Measurements from ENCODE around the gene SHISA5.

SHISA5 gene

GRCh38 chr3:48467110-48467454, 36.9 kb downstream of the SHISA5 start:
- no peaks in the 10 kb centered on the region for H3K9me3 ChIP-seq (ENCODE audit: severe bottlenecking)
- no peak for ATAC-seq (ENCODE audit: low read depth)
- peaks cover 29% of the 10 kb centered on the region for H3K36me3 ChIP-seq (ENCODE audit: low read depth)
- no peaks in the 10 kb centered on the region for H3K27me3 ChIP-seq (ENCODE audit: insufficient read depth, poor library complexity, severe bottlenecking)
- H3K27ac ChIP-seq (ENCODE audit: poor library complexity, severe bottlenecking), result peak overlapping the region; percentile 92
- DNase-seq (ENCODE audit: low spot score), result no peak
- H3K4me1 ChIP-seq (ENCODE audit: insufficient read depth, poor library complexity, severe bottlenecking), result peaks cover 16% of the 10 kb centered on the region
- peak overlapping the region; percentile 40 for H3K4me3 ChIP-seq (ENCODE audit: severe bottlenecking)
- TF ChIP-seq, protein P1, sequence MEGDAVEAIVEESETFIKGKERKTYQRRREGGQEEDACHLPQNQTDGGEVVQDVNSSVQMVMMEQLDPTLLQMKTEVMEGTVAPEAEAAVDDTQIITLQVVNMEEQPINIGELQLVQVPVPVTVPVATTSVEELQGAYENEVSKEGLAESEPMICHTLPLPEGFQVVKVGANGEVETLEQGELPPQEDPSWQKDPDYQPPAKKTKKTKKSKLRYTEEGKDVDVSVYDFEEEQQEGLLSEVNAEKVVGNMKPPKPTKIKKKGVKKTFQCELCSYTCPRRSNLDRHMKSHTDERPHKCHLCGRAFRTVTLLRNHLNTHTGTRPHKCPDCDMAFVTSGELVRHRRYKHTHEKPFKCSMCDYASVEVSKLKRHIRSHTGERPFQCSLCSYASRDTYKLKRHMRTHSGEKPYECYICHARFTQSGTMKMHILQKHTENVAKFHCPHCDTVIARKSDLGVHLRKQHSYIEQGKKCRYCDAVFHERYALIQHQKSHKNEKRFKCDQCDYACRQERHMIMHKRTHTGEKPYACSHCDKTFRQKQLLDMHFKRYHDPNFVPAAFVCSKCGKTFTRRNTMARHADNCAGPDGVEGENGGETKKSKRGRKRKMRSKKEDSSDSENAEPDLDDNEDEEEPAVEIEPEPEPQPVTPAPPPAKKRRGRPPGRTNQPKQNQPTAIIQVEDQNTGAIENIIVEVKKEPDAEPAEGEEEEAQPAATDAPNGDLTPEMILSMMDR (IDR thresholded peaks at IDR 0.05; ENCODE audit: poor library complexity, severe bottlenecking), result no peak

GRCh38 chr3:48466386-48467109, 37.4 kb downstream of the SHISA5 start:
- DNase-seq (ENCODE audit: low spot score) (no peak), ATAC-seq (ENCODE audit: low read depth) (peak; percentile 17)
- Histone ChIP-seq H3K9me3 (ENCODE audit: severe bottlenecking) (no peaks in the 10 kb centered on the region), H3K36me3 (ENCODE audit: low read depth) (peaks cover 29% of the 10 kb centered on the region), H3K27me3 (ENCODE audit: insufficient read depth, poor library complexity, severe bottlenecking) (no peaks in the 10 kb centered on the region), H3K4me1 (ENCODE audit: insufficient read depth, poor library complexity, severe bottlenecking) (peaks cover 11% of the 10 kb centered on the region), H3K27ac (ENCODE audit: poor library complexity, severe bottlenecking) (peak overlapping the region; percentile 92), H3K4me3 (ENCODE audit: severe bottlenecking) (peak overlapping the region; percentile 40)
- TF ChIP-seq, protein P1 (IDR thresholded peaks at IDR 0.05; ENCODE audit: poor library complexity, severe bottlenecking), result no peak

DNA sequence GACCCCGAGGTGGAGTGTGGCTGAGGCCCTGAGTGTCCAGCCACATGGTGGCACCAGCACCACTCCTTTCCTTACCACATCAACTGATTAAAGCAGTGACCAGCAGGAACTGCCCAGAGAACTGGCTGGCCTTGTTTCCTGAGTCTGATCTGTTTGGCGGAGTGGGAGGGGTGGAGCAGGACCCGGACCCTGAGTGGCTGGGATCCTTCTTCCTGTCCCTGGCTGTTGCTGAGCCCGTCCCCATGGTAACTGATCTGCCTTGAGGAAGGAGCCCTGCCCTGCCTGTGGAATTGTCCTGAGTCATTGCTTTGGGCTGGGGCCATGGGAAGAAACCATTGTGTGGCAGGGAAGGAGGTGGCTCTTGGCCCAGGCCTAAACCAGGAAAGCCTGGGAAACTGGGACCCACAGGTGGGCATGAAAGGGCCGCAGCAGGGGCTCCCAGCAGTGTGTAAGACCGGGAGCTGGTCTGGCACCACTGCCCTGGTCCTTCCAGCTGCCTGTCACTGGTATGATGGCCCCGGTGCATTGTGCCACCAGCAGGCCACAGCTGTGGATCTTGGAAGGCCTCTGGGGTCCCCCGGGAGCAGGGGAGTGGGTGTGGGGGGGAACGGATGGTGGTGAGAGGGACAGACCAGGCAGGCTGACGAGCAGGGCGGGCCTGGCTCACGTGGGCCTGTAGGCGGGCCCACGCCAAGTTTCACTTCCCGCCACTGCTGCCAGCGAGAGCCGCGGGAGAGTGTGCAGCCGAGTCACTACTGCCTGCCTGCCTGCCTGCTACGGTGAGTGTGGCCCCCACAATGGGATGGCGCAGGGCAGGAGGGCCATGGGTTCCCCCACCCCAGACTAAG, 38.2 kb downstream of the SHISA5 start:
- H3K27ac ChIP-seq (ENCODE audit: poor library complexity, severe bottlenecking), result peak overlapping the region; percentile 92
- ATAC-seq (ENCODE audit: low read depth) (peak; percentile 90), DNase-seq (ENCODE audit: low spot score) (peak; percentile 99)
- no peaks in the 10 kb centered on the region for H3K9me3 ChIP-seq (ENCODE audit: severe bottlenecking)
- no peaks in the 10 kb centered on the region for H3K27me3 ChIP-seq (ENCODE audit: insufficient read depth, poor library complexity, severe bottlenecking)
- TF ChIP-seq, protein P1 (IDR thresholded peaks at IDR 0.05; ENCODE audit: poor library complexity, severe bottlenecking), result peak; percentile 84
- peaks cover 32% of the 10 kb centered on the region for H3K36me3 ChIP-seq (ENCODE audit: low read depth)
- peak overlapping the region; percentile 40 for H3K4me3 ChIP-seq (ENCODE audit: severe bottlenecking)
- peaks cover 10% of the 10 kb centered on the region for H3K4me1 ChIP-seq (ENCODE audit: insufficient read depth, poor library complexity, severe bottlenecking)

DNA sequence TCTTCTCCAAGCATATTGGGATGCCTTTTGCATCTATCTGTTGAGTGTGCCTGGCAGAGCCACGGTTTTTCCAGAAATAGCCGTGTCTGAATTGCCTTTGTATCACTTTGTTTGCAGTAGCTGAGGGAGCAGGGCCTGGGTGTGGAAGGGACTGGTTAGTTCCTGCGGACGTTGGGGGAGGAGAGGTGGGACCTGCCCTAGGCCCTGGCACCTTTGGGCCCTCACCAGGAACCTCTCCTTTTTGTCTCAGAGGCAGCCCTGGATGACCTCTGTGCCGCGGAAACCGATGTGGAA, 38.8 kb downstream of the SHISA5 start:
- H3K27ac ChIP-seq (ENCODE audit: poor library complexity, severe bottlenecking), result peak overlapping the region; percentile 92
- TF ChIP-seq, protein P1 (IDR thresholded peaks at IDR 0.05; ENCODE audit: poor library complexity, severe bottlenecking), result no peak
- H3K4me3 ChIP-seq (ENCODE audit: severe bottlenecking), result no peak overlapping the region
- H3K36me3 ChIP-seq (ENCODE audit: low read depth), result peaks cover 35% of the 10 kb centered on the region
- DNase-seq (ENCODE audit: low spot score), result no peak
- H3K27me3 ChIP-seq (ENCODE audit: insufficient read depth, poor library complexity, severe bottlenecking), result no peaks in the 10 kb centered on the region
- no peaks in the 10 kb centered on the region for H3K9me3 ChIP-seq (ENCODE audit: severe bottlenecking)
- no peak for ATAC-seq (ENCODE audit: low read depth)
- H3K4me1 ChIP-seq (ENCODE audit: insufficient read depth, poor library complexity, severe bottlenecking), result peaks cover 10% of the 10 kb centered on the region

All from RWPE2 (cell line).